Left lobe of liver (tissue), 2 donors: ENCODE measurements around the gene SDK2. TPM values are rescaled to one million over a fixed set of nuclear protein-coding genes. Genes with fewer than 3 reads are reported as not detected.
A peak's percentile ranks its signal among the peaks of the same experiment; 100 is the strongest.
"Not testable (repeated sequence)": the region's sequence is repeated elsewhere in the genome, so short reads cannot be mapped to it uniquely, and the experiment has no call there.

ENCODE experiments used
- ATAC-seq: fragments of 200-7000 bp; cut with Tn5 transposase; one replicate; pipeline ENCODE4 v1.9.1; 2020; ENCODE audit warnings: mild to moderate bottlenecking, moderate library complexity
- DNase-seq: peaks from one replicate; pipeline ENCODE4 v3.0.0-alpha.2; 2020; ENCODE audit warnings: low spot score
- total RNA-seq: library from RNA; stranded (reverse); gene quantifications from one replicate; pipeline ENCODE4 v1.2.1, GENCODE V29; 2021
- donor health status: DM: no; HTN: no; CAD: no; lungs with moderate emphysema.
- donor health status: DM: no; HTN: yes; CAD: no.

Gene SDK2
- total RNA-seq, 1 donor from 2014 or later = 0.15 TPM

DNA sequence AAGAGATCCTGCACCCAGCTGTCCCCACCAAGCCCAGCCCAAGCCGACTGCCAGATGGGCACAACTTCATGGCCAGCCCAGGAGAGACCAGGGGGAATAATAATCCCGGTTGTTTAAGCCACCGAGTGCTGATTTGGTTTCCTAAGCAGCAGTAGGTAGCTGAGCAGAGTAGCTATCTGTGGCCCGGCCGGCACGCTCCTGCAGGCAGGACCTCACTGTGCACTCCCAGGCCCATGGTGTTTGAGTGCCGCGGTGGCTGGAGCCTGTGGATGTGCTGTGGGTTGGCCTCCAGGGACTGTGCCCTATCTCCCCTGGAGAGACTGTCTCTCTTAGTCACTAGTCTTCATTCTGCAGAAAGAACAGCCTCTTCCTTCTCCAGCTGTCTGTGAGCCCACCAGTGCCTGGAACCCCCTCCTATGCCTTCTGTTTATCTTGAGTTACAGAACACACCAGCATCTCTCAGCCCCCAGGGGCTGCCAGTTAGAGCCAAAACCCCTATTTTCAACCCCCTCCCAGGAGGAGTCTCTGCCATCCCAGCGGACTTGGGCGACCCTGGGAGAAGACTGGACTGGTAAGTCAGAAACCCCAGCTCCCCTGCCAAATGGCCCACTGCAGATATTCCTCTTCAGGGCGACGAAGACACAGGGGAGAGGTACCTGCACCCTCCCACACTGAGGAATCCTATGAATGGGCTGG is 152.0 kb downstream of the SDK2 start:
- ATAC-seq (no peak), DNase-seq (no peak)

DNA sequence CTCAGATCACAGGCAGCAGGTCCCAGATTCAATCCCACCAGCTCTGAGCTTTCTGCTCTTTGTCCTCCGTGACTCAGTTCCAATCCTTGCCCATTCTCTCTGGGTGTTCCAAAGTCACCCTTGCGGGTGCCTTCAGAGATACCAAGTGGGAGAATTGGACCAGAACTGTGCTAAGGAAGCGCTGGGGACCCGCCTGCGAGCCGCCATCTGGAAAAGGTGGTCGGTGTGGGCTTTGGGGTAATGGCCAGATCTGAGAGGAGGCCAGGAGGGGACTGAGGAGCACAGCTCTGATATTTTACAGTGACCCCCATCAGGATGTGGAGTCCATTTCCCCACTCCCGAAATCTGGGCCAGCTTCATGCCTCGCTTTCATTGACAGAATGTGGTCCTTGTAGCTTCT is 152.6 kb downstream of the SDK2 start:
- ATAC-seq = no peak
- no peak for DNase-seq

DNA sequence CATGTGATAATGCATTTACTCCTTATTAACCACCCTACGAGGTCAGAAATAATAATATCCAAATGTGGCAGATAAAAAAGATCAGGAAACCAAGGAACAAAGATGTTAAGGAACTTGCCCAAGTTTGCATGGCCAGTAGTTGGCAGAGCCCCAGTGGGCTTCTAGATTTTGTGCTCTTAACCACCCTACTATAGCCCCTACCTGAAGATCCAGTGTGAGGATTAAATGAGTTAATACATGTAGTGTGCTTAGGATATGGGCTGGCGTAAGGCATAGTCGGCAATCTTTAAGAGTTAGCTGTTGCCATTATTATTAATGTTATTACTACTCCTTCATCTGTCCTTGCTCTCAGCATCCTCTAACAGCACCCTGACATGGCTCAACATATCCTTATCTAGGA is 153.4 kb downstream of the SDK2 start:
- ATAC-seq (no peak), DNase-seq (no peak)

DNA sequence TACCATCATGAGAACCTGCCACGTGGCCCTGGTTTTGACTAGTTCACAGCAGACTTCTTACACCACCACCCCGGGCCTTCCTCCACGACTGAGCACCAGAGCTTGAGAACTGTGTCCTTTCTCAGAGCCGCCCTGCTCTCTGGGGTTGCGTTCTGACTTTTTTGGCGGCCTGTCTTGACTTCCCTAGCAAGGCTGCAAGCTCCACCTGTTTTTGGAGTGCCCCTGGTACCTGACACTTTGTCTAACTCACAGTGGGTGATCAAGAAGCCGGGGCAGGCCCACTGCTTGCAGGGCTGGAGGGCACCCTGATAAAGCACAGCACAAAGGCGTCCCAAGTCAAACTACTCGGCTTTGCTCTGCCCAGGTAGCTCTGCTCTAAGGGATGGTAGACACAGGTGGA is 154.3 kb downstream of the SDK2 start:
- ATAC-seq (no peak), DNase-seq (no peak)

DNA sequence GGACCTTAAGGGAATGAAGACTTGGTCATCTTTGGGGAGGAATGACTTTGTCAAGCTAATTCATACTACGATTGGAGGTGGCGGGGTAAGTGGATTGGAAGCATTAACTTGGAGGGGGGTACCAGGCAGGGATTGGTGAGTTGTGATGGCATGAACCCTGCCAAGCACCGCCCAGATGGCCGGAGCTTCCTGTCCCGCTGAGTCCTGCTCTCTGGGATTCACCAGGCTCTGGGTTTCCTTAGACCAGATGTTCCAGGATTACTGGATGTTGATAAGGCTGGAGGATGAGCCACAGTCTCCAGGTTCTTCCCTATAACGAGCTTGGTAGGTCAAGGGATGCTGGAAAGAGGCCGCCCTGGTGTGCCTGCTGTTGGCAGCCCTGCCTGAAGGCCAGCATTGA is 154.9 kb downstream of the SDK2 start:
- DNase-seq (no peak), ATAC-seq (no peak)

DNA sequence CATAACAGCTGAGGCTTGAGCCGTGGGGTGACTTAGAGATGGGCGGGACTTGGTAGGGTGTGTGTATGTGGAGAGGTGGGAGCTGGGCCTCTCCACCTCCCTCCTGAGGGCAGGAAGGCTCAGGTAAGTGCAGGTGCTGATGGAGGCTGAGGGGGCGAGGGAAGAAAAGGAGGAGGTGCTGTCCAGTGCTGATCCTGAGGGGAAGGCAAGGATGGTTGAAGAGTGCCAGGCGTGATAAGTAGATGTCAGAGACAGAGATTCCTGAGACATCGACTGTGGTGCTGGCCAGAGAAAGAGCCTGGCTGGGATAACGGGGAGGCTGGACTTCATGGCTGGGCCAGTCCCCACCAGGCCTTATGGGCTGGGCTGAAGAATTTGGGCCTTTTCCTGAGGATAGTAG is 159.1 kb downstream of the SDK2 start:
- ATAC-seq (no peak), DNase-seq (no peak)

DNA sequence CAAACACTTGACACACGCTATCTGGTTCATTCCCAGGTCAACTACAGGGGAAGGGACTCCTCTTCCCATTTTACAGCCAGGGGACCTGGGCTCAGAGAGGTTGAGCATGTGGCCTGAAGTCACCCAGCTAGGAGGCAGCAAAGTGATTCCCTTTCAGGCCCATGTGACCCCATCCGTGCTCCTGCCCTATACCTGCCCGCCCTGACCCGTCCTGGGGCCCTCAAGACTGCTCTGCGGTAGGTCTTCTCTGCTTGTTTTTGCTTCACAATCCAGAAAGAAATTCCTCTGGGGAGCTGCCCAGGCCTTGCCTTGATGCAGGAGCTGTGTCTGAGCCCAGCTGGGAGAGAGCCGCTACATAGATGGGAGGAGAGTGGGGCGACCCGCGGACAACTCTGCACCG is 161.4 kb downstream of the SDK2 start:
- ATAC-seq (no peak), DNase-seq (no peak)

DNA sequence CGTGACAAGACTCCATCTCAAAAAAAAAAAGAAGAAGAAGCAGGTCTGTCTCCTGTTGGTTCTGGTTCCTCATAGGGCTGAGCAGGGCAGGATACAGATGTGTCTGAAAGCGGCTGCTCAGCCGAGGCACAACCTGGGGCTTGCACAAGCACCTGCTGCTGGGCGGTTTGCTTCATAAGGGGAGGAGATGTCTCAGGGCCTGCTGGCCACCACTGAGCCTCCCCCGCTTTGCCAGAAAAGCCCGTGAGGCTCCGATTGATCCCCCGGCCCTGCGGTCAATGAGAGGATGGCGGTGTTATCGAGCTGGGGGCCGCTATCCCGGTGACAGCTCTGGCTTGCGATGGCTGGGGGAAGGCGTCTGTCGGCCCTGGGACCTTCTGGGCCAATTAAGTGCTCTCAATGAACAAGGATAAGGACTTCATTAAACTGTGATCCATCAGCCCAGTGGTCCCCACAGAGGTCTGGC is 162.0 kb downstream of the SDK2 start:
- ATAC-seq (no peak), DNase-seq (no peak)

DNA sequence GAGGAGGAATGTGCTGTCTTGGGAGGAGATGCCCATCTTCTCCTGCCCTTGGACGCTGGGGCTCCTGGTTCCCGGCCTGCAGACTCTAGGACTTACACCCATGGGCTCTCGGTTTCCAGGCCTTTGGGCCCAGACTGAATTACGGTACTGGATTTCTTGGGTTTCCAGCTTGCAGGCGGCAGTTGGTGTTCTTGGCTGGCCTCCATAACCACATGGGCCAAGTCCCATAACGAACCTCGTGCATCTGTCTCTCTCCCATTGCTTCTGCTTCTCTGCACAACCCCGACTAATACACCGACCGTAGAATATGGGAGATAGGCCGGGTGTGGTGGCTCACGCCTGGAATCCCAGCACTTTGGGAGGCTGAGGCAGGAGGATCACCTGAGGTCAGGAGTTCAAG is 162.6 kb downstream of the SDK2 start:
- no peak for ATAC-seq
- DNase-seq = no peak

DNA sequence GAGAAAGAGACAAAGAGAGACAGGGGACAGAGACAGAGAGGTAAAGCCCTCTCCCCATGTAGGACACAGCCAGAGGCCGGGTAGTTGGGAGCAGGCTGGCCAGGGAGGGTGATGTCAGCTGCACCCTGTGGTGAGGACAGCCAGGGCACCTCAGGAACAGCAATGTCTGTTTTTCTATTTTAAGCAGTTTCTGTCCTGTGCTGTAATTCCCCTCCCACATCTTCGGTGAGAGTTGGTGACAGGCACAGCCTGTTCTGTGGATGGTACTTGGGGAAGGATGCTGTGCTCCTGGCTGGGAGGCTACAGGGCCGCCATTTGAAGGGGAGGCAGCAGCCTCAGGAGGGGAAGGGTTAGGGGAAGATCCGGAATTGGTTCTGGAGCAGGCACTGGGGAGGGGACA is 163.5 kb downstream of the SDK2 start:
- DNase-seq (no peak), ATAC-seq (no peak)

DNA sequence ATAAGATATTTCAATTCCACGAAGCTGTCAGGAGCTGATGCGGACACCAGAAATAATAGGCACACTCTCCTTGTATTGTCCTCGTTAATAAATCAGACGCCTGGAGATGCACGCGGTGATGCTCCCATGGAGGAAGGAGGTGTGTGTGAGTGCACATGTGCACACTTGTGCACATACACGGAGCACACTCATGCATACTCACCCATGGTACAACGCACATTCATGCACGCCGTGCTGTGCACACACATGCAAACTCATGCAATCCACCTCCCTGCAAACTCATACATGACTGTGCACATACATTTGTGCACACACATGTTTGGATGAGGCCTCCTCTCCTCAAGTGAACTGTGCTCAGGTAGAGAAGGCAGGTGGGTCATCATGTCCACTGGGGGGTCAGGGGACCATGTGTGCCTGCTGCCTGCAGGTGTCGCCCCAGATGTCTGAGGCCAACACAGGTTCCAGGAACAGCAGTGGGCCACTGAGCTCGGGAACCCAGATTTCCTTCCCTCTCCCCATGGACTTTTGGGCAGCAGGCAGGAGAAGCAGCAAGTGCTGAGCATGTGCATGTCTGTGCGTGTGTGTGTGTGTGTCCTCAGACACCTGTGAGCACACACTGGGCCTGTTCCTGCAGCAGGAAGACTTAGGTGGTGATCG is 165.3 kb downstream of the SDK2 start:
- DNase-seq = no peak

DNA sequence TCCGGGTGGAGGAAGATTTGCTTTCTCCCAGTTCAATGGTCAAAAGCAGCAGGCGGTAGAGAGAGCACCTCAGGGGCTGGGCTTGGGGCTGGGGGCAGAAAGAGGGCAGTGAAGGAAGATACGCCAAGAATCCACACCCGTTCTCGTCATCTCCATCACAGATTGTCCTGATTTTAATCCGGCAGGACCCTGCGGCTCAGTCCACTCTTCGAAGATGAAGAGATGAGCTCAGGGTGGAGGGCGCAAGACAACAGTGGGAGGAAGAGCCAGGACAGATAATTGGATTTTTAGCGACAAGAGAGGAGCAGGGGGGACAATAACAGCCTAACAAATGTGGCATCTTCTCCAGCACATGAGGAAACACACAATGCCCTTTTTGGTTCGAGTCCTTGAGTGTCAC is 165.9 kb downstream of the SDK2 start:
- DNase-seq = no peak
- no peak for ATAC-seq

More for the DNA sequence above, 165.3 kb downstream of the SDK2 start:
- ATAC-seq = no peak

DNA sequence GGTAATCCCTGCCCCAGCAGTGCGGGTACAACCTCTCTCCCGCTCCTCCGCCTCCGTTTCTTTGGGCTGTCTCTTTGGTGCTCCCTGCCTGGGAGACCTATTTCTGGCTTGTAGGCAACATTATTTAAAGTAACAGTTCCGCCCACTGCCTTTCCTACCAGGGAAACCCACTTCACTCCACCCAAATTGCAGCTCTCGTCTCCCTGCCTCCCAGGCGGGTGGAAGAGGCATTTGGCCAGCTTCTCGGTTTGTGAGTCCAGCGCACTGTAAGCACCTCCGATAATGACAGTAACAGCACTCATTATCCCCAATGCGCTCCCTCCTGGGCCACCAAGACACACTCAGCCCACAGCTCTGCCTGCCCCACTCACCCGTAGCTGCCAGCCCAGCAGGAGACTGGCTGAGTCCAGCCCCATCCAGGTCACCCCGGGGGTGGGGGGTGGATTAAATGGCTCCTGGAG is 167.3 kb downstream of the SDK2 start:
- ATAC-seq = no peak

DNA sequence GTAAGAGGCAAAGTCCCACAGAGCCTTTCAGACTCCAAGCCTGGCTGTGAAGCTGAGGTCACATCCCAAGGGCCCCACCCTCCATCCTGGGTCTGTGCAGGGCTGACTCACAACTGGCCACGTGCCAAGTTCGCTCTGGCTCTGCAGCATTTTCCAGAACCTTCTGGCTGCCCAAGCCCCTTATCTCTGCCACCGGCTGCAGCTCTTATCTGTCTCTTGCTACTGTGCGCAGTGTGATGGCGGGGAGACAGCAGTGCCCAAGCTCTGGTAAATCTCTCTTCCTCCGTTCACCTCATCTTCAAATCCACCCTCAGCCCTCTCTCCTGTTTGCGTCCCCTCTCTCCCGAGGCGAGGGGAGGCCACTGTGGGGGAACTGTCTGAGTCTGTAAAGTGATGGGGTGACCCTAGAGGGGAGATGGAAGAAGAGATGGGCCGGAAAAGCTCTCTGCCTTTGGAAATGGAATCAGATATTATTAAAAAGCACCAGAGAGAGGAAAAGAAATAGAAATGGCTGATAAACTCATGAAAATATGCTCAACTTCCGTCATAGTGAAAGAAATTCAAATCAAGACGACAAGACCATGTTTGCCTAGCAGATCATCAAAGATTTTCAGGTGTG is 169.8 kb downstream of the SDK2 start:
- ATAC-seq (no peak), DNase-seq (peak; percentile 47)

More for the DNA sequence above, 167.3 kb downstream of the SDK2 start:
- no peak for DNase-seq

DNA sequence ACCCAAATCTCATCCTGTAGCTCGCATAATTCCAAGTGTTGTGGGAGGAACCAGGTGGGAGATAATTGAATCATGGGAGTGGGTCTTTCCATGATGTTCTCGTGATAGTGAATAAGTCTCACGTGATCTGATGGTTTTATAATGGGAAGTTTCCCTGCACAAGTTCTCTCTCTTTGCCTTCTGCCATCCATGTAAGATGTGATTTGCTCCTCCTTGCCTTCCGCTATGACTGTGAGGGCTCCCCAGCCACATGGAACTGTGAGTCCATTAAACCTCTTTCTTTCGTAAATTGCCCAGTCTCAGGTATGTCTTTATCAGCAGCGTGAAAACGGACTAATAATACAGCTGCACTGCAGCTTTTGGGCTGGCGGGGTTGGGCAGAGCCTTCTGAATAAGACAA is 171.5 kb downstream of the SDK2 start:
- not testable (repeated sequence) for ATAC-seq, DNase-seq

DNA sequence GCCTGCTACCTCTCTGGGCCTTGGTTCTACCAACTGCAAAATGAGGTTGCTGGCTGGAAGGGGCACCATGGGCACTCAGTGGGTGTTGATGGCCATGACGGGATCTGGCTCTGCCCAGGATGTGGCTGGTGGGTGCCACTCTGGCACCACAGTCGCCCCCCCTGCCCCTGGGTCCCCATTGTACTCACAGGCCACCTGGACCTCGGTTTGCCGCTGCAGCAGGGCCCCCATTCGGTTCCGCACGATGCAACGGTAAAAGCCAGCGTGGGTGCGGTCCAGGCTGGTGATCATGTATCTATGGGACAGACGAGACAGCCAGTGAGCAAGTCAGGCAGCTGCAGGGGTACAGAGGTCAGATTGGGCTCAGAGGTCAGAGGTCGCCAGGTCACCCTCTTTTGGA is 172.3 kb downstream of the SDK2 start:
- ATAC-seq = no peak
- DNase-seq = no peak

DNA sequence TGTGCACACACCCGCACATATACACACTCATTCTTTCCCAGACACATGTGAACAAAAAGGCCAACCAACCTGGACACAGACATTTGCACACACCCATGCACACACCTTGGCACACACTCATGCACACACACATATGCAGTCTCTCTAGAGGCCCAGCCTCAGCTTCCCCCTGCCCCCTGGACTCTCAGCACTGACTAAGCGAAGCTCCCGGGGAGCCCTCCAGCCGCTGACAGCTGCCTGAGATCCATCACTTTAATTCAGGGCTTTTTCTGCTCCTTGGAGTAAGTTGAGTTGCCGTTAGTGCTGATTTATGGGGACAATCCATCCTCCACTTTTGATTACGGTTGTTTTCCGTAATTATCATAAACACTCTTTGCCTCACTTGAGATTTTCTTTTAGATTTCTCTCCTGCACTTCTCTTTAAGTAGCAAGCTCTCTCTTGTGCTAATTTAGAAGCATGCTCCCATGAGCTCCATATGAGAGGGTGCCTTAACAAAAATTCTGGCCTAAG is 173.9 kb downstream of the SDK2 start:
- ATAC-seq (no peak), DNase-seq (no peak)

DNA sequence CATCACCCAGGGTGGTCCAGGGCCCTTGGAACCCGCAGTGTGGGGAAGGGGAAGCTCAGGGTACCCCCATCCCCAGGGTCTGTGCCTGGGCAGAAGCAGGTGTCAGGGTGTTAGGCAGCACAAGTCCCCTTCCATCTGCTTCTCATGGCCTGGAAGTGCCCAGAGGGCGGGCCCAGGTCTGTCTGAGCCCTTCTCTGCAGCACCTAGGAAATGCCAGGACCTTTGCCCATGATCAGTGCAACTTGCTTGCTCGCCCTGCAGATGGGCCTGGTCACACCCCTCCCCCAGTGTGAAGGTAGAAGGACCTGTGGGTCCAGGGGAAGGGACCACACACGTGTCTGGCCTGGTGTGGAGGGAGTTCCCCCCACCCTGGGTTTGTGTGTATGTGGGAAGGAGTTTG is 174.9 kb downstream of the SDK2 start:
- ATAC-seq (no peak), DNase-seq (no peak)

DNA sequence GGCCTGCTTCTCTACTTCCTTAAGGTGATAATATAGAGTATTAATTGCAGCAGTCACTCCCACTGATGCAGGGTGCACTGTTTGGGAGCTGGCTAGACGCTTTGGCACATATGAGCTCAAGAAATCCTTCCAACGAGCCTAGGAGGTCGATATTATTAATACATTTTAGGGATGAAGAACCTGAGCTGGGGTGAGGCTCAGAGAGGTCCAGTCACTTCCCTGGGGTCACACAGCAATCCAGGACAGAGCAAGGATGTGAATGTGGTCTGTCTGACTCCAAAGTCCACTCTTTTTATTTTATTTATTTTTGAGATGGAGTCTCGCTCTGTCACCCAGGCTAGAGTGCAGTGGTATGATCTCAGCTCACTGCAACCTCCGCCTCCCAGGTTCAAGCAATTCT is 176.0 kb downstream of the SDK2 start:
- ATAC-seq (no peak), DNase-seq (no peak)

DNA sequence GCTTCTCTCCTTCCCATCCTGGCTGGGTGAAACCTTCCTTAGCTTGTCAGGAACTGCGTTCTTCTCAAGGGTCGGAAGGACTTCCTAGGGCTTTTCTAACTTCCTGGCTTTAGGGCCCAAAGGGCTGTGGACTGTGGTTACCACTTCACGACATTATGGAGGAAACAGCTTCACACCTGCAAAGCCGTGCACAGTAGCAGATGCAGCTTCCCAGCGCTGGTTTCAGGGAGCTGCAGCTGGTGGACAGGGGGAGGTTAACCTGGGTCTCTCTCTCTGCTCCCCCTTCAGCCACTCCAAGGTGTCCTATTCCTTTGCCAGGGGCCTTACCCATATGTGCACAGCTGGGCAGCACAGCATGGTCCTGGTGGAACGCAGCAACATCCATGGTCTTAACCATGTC is 176.6 kb downstream of the SDK2 start:
- DNase-seq = no peak

DNA sequence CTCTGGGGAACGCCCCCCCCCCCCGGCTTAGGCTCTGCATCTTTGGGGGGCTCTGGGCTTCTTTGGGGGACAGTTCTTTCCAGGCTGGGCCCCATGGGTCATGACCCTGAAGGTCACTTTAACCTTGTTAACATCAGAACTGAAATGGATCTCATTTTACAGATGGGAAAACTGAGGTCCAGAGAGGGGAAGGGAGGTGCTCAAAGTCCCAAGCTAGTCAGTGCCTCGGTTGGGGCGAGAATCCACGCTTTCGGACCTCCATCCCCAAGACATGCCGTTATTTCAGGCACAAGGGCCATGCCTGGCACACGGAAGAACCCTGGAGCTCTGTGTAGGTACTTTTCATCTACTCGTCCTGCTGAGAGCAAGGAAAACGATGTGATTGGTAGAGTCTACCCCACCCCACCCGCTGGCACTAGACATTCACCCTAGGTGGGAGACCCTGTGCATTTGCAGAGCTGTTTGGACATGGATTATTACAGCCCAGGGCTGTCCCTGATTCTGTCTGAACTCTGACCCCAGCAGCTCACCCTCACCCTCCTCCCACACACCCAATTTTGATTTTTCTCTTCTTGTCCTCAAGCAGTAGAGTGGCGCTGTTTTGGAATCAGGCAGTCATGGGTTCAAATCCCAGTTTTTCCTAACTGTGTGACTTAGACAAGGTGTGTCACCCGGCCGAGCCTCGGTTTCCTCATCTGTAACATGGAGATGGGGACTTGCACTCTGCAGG is 177.4 kb downstream of the SDK2 start:
- ATAC-seq = no peak
- DNase-seq = no peak

More for the DNA sequence above, 176.6 kb downstream of the SDK2 start:
- ATAC-seq = no peak

DNA sequence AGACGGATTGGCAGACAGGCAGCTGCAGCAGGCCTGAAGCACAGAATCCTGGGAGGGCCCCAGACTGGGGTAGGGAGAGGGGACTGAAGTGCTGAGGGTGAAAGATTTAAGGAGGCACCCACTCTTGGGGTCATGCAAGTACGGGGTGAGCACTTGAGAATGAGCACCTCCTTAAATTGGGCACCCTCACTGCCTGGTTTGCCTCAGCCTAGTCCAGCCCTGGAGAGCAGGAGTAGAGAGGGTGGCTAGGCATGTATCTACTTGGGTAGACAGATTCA is 178.4 kb downstream of the SDK2 start:
- DNase-seq (no peak), ATAC-seq (no peak)
